HUES64 (cell line): ENCODE measurements around the gene UBE2V1.

ENCODE experiments used
- H3K27ac ChIP-seq: 2 replicates; pipeline ENCODE4 v1.7.0; 2013; ENCODE audit warnings: low read depth, low read length, inconsistent platforms
- H3K27me3 ChIP-seq: 2 replicates; pipeline ENCODE4 v1.6.1; 2013; ENCODE audit warnings: mild to moderate bottlenecking, low read length; ENCODE audit not compliant: insufficient read depth
- H3K36me3 ChIP-seq: 2 replicates; pipeline ENCODE4 v1.6.1; 2013; ENCODE audit warnings: mild to moderate bottlenecking, low read length; ENCODE audit not compliant: insufficient read depth
- H3K4me1 ChIP-seq: 2 replicates; pipeline ENCODE4 v1.6.1; 2013; ENCODE audit warnings: mild to moderate bottlenecking, low read length, moderate library complexity; ENCODE audit not compliant: insufficient read depth
- H3K4me3 ChIP-seq: 2 replicates; pipeline ENCODE4 v1.5.1; 2013; ENCODE audit warnings: mild to moderate bottlenecking, low read length, moderate library complexity
- H3K9ac ChIP-seq: 2 replicates; pipeline ENCODE4 v1.6.1; 2013; ENCODE audit warnings: mild to moderate bottlenecking, low read depth, low read length
- H3K9me3 ChIP-seq: 2 replicates; pipeline ENCODE4 v1.6.1; 2013; ENCODE audit warnings: low read depth, low read length; ENCODE audit not compliant: insufficient read depth
- WGBS: fragments of 150-250, 120-280 bp; methylation state at CpG from one replicate; pipeline ENCODE4 v1.1.7; 2013; ENCODE audit warnings: missing lambda C conversion rate; 5-methylcytosine and 5-hydroxymethylcytosine counted together

The UBE2V1 gene

GRCh38 chr20:50125279-50125678, 12.3 kb upstream of the UBE2V1 start:
- Histone ChIP-seq H3K9me3 (no peaks in the 10 kb centered on the region), H3K27ac (no peak overlapping the region), H3K36me3 (peaks cover 63% of the 10 kb centered on the region), H3K27me3 (no peaks in the 10 kb centered on the region), H3K9ac (no peak overlapping the region), H3K4me1 (no peaks in the 10 kb centered on the region), H3K4me3 (no peak overlapping the region)
- WGBS, result 97% methylated on average over 3 of the region's 3 CpGs

- peaks cover 57% of the 10 kb centered on the region for H3K36me3 ChIP-seq
- WGBS, result 92% methylated on average over 9 of the region's 9 CpGs
Measured at GRCh38 chr20:50124496-50124895, 11.5 kb upstream of the UBE2V1 start.

GRCh38 chr20:50123418-50123817, 10.5 kb upstream of the UBE2V1 start:
- Histone ChIP-seq H3K27ac (no peak overlapping the region), H3K4me1 (no peaks in the 10 kb centered on the region), H3K9ac (no peak overlapping the region), H3K9me3 (no peaks in the 10 kb centered on the region), H3K27me3 (no peaks in the 10 kb centered on the region), H3K4me3 (no peak overlapping the region), H3K36me3 (peaks cover 46% of the 10 kb centered on the region)
- 82% methylated on average over 7 of the region's 7 CpGs for WGBS

More at GRCh38 chr20:50124496-50124895, 11.5 kb upstream of the UBE2V1 start:
- Histone ChIP-seq H3K4me1 (no peaks in the 10 kb centered on the region), H3K9me3 (no peaks in the 10 kb centered on the region), H3K4me3 (no peak overlapping the region), H3K9ac (no peak overlapping the region), H3K27me3 (no peaks in the 10 kb centered on the region), H3K27ac (no peak overlapping the region)

GRCh38 chr20:50122763-50123162, 9.8 kb upstream of the UBE2V1 start:
- H3K27ac ChIP-seq, result no peak overlapping the region
- WGBS, result 94% methylated on average over 4 of the region's 4 CpGs
- H3K4me1 ChIP-seq, result no peaks in the 10 kb centered on the region
- no peak overlapping the region for H3K9ac ChIP-seq
- H3K36me3 ChIP-seq, result peaks cover 40% of the 10 kb centered on the region
- no peak overlapping the region for H3K4me3 ChIP-seq
- H3K27me3 ChIP-seq, result no peaks in the 10 kb centered on the region
- no peaks in the 10 kb centered on the region for H3K9me3 ChIP-seq

- H3K4me1 ChIP-seq, result no peaks in the 10 kb centered on the region
- H3K27me3 ChIP-seq, result no peaks in the 10 kb centered on the region
- 90% methylated on average over 4 of the region's 4 CpGs for WGBS
- no peak overlapping the region for H3K4me3 ChIP-seq
- peaks cover 32% of the 10 kb centered on the region for H3K36me3 ChIP-seq
- no peak overlapping the region for H3K9ac ChIP-seq
- no peaks in the 10 kb centered on the region for H3K9me3 ChIP-seq
- H3K27ac ChIP-seq, result no peak overlapping the region
Measured at GRCh38 chr20:50121858-50122271, 8.9 kb upstream of the UBE2V1 start.

GRCh38 chr20:50120935-50121693, 8.2 kb upstream of the UBE2V1 start:
- H3K36me3 ChIP-seq, result peaks cover 25% of the 10 kb centered on the region
- H3K27ac ChIP-seq, result no peak overlapping the region

GRCh38 chr20:50118203-50118602, 5.3 kb upstream of the UBE2V1 start:
- H3K27me3 ChIP-seq, result no peaks in the 10 kb centered on the region
- H3K4me3 ChIP-seq, result no peak overlapping the region
- H3K27ac ChIP-seq, result no peak overlapping the region
- H3K9me3 ChIP-seq, result no peaks in the 10 kb centered on the region
- WGBS, result 100% methylated on average over 2 of the region's 2 CpGs
- no peaks in the 10 kb centered on the region for H3K36me3 ChIP-seq
- no peak overlapping the region for H3K9ac ChIP-seq
- 0 out of 2 replicates have a peak, but pooled peaks cover 4% of the 10 kb centered on the region for H3K4me1 ChIP-seq

More at GRCh38 chr20:50120935-50121693, 8.2 kb upstream of the UBE2V1 start:
- Histone ChIP-seq H3K27me3 (no peaks in the 10 kb centered on the region), H3K4me3 (no peak overlapping the region), H3K9me3 (no peaks in the 10 kb centered on the region), H3K9ac (no peak overlapping the region), H3K4me1 (0 out of 2 replicates have a peak, but pooled peaks cover 3% of the 10 kb centered on the region)
- 68% methylated on average over 9 of the region's 9 CpGs for WGBS

GRCh38 chr20:50116368-50116999, 3.5 kb upstream of the UBE2V1 start:
- Histone ChIP-seq H3K27me3 (no peaks in the 10 kb centered on the region), H3K9ac (peak overlapping the region; percentile 50; the same call in 1 of the 2 replicates)

GRCh38 chr20:50115591-50116367, 2.8 kb upstream of the UBE2V1 start:
- peak overlapping the region; percentile 73 for H3K9ac ChIP-seq
- peaks cover 9% of the 10 kb centered on the region; the same call in 1 of the 2 replicates for H3K4me1 ChIP-seq
- H3K9me3 ChIP-seq, result no peaks in the 10 kb centered on the region
- no peaks in the 10 kb centered on the region for H3K27me3 ChIP-seq
- no peaks in the 10 kb centered on the region for H3K36me3 ChIP-seq
- WGBS, result under 1% methylated on average over 23 of the region's 24 CpGs
- no peak overlapping the region for H3K27ac ChIP-seq
- peak overlapping the region; percentile 79 for H3K4me3 ChIP-seq

More at GRCh38 chr20:50116368-50116999, 3.5 kb upstream of the UBE2V1 start:
- no peak overlapping the region for H3K27ac ChIP-seq
- no peaks in the 10 kb centered on the region for H3K9me3 ChIP-seq
- peak overlapping the region; percentile 79 for H3K4me3 ChIP-seq
- peaks cover 7% of the 10 kb centered on the region; the same call in 1 of the 2 replicates for H3K4me1 ChIP-seq
- H3K36me3 ChIP-seq, result no peaks in the 10 kb centered on the region
- WGBS, result 91% methylated on average over 19 of the region's 19 CpGs

- no peak overlapping the region for H3K27ac ChIP-seq
Measured at GRCh38 chr20:50115041-50115512, 2.1 kb upstream of the UBE2V1 start.

More at GRCh38 chr20:50115041-50115512, 2.1 kb upstream of the UBE2V1 start:
- Histone ChIP-seq H3K4me3 (peak overlapping the region; percentile 79), H3K27me3 (no peaks in the 10 kb centered on the region), H3K9me3 (no peaks in the 10 kb centered on the region), H3K9ac (peak overlapping the region; percentile 73), H3K36me3 (no peaks in the 10 kb centered on the region), H3K4me1 (peaks cover 9% of the 10 kb centered on the region; the same call in 1 of the 2 replicates)
- WGBS, result 82% methylated on average over 6 of the region's 6 CpGs
